Activated T-cell treated with anti-CD3 and anti-CD28 coated beads, Interleukin-2, amount 50 U/mL, for 72 hours (primary cell): Measurements from ENCODE around the gene TSHZ2. TPM values are rescaled to one million over a fixed set of nuclear protein-coding genes. Genes with fewer than 3 reads are reported as not detected.
A peak's percentile ranks its signal among the peaks of the same experiment; 100 is the strongest.

Experiments
- ATAC-seq, 2 donors: fragments of 150-1000 bp; cut with Tn5 transposase; replicated peaks in 1 of 2; 2 replicates each; pipeline ENCODE4 v1.10.0; 2021; ENCODE audit warnings: moderate library complexity in 2 of 2, mild to moderate bottlenecking in 1 of 2
- DNase-seq, 2 donors: peaks; one replicate each; pipeline ENCODE4 v3.0.0; 2021 to 2022; ENCODE audit warnings: mixed read lengths in 1 of 2
- H3K27ac Mint-ChIP-seq: one replicate; pipeline ENCODE4 v1.8.0; 2022; ENCODE audit warnings: mild to moderate bottlenecking, moderate library complexity, mixed read lengths
- H3K27me3 Mint-ChIP-seq: one replicate; pipeline ENCODE4 v1.8.0; 2022; ENCODE audit warnings: low read depth, mixed read lengths
- H3K36me3 Mint-ChIP-seq, 2 donors: one replicate each; pipeline ENCODE4 v1.8.0; 2022; ENCODE audit warnings: mixed read lengths in 2 of 2, mild to moderate bottlenecking in 1 of 2; ENCODE audit not compliant: insufficient read depth in 2 of 2
- H3K4me1 Mint-ChIP-seq: one replicate; pipeline ENCODE4 v1.8.0; 2022; ENCODE audit warnings: low read depth, mixed read lengths
- H3K4me3 Mint-ChIP-seq, 2 donors: one replicate each; pipeline ENCODE4 v1.8.0; 2022; ENCODE audit warnings: mild to moderate bottlenecking in 2 of 2, mixed read lengths in 2 of 2, moderate library complexity in 2 of 2
- H3K9me3 Mint-ChIP-seq, 2 donors: one replicate each; pipeline ENCODE4 v1.8.0; 2022; ENCODE audit warnings: mixed read lengths in 2 of 2
- total RNA-seq, 2 donors: library from RNA; stranded (reverse); gene quantifications; one replicate each; pipeline ENCODE4 v1.2.3, GENCODE V29; 2022

The TSHZ2 gene
- total RNA-seq, 2 donors from 2014 or later: 29.3 to 56.7 TPM

DNA sequence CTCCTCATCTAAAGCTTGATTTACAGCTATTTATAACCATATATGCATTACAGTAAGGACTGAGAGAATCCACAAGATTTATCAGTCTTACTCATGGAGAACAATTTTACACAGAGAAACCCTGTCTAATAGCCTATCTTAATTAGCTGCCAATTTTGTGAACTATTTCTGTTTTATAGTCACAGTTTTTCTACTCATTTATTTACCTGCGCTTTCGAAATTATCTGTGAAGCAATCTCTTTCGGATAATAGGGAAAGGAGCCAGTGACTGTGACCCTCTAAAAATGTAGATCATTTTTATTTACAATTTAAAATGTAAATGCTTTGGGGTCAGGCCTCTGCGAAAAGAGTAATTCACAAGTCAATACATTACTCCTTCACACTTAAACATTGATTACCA is 98.1 kb downstream of the TSHZ2 start:
- DNase-seq (no peak), ATAC-seq (no peak)
- Mint-ChIP-seq H3K9me3 (peaks cover 10 to 11% of the 10 kb centered on the region in 2 donors), H3K4me1 (peaks cover 53% of the 10 kb centered on the region), H3K27ac (peak overlapping the region; percentile 97), H3K36me3 (peaks cover 16 to 20% of the 10 kb centered on the region in 2 donors), H3K4me3 (peak overlapping the region in 1 of 2 donors; percentile 86), H3K27me3 (no peaks in the 10 kb centered on the region)

GRCh38 chr20:53070706-53071392 is 98.7 kb downstream of the TSHZ2 start:
- Mint-ChIP-seq H3K36me3 (peaks cover 16 to 20% of the 10 kb centered on the region in 2 donors), H3K9me3 (peaks cover 10 to 11% of the 10 kb centered on the region in 2 donors), H3K4me1 (peaks cover 53% of the 10 kb centered on the region), H3K27ac (peak overlapping the region; percentile 97), H3K27me3 (no peaks in the 10 kb centered on the region), H3K4me3 (peak overlapping the region; percentile 70 to 86)
- peak; percentile 79 to 83 for ATAC-seq
- peak; percentile 42 to 48 for DNase-seq

- Mint-ChIP-seq H3K4me1 (peaks cover 48% of the 10 kb centered on the region), H3K36me3 (peaks cover 13 to 20% of the 10 kb centered on the region in 2 donors), H3K9me3 (peaks cover 9 to 10% of the 10 kb centered on the region in 2 donors), H3K4me3 (peak overlapping the region; percentile 70 to 86), H3K27me3 (no peaks in the 10 kb centered on the region), H3K27ac (peak overlapping the region; percentile 97)
- ATAC-seq: peak in 1 of 2 donors; percentile 21
- DNase-seq: peak; percentile 23 to 45
Observed at GRCh38 chr20:53071833-53072232, 99.7 kb downstream of the TSHZ2 start.

DNA sequence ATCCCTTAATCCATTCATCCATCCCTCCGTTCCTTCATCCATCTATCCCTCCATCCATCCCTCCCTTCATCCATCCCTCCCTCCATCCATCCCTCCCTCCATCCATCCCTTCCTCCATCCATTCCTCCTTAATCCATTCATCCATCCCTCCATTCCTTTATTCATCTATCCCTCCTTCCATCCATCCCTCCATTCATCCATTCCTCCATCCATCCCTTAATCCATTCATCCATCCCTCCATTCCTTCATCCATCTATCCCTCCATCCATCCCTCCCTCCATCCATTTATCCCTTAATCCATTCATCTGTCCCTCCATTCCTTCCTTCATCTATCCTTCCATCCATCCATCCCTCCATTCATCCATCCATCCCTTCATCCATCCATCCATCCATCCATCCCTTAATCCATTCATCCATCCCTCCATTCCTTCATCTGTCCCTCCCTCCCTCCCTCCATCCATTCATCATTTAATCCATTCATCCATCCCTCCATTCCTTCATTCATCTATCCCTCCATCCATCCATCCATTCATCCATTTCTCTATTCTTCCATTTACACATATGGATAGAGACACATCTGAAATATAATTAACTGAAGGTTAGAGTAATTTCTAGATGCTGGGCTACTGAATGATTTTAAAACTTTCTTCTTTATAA is 100.9 kb downstream of the TSHZ2 start:
- Mint-ChIP-seq H3K27me3 (no peaks in the 10 kb centered on the region), H3K27ac (peak overlapping the region; percentile 97), H3K4me3 (peak overlapping the region; percentile 20 to 86), H3K4me1 (peaks cover 46% of the 10 kb centered on the region), H3K9me3 (peaks cover 6 to 8% of the 10 kb centered on the region in 2 donors), H3K36me3 (peaks cover 10 to 13% of the 10 kb centered on the region in 2 donors)
- DNase-seq: no peak
- ATAC-seq: no peak

DNA sequence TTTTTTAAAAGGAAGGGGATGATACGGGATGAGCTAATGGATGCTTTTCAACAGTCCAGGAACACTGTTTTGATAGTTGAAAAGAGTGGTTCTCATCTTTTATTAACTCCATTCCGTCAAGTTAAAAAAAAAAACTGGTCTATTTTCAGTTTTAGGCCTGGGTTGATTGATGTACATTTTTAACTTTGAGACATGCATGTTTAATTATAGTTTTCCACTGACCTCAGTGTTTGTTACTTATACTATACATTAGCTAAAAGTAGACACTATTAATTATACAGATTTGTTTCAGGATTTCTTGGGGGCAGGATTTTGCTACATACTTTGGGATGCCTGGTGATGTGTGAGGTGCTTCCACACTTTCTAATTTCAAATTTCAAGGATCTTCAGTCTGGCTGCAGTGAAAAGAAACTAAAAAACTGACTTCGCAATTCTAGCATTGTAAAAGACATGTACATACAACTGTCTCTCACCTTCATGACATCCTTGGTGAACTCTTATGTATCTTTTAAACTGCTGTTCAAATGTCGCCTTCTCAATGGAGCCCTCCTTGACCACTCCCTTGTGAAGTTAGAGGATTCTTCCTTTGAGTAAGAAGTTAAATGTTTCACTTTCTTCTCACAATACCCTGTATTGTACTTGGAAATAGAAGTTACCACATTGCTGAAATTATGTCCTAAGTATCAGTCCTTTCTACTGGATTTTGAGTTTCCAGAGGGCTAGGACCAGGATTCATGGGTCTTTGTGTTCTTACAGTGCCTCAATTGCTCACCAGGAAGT is 101.7 kb downstream of the TSHZ2 start:
- H3K9me3 Mint-ChIP-seq: peaks cover 1 to 5% of the 10 kb centered on the region in 2 donors
- DNase-seq (no peak), ATAC-seq (no peak)
- no peaks in the 10 kb centered on the region for H3K27me3 Mint-ChIP-seq
- peak overlapping the region; percentile 54 to 75 for H3K4me3 Mint-ChIP-seq
- peak overlapping the region; percentile 96 for H3K27ac Mint-ChIP-seq
- H3K36me3 Mint-ChIP-seq: peaks cover 5 to 10% of the 10 kb centered on the region in 2 donors
- H3K4me1 Mint-ChIP-seq: peaks cover 46% of the 10 kb centered on the region

DNA sequence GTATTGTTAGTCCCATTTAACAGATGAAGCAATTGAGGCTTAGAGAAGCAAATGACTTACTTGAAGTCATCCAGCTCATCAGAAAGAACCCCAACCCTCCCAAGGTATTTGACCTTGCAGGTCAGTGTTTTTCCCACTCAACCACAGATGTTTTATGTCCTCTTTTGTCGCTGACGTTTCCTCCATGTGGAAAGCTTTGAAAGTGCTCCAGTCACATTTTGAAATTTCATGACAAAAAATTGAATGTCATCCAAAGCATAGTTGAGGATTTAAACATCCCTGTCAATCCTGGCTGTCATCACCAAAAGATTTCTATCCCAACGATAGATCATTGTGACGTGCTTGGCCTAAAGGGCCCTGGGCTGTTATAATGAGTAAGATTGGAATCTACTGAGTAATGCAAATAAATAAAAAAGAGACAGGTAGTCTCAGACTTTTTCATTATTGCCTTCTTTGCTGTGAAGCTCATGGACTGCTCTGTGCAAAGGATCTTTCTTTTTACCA is 102.7 kb downstream of the TSHZ2 start:
- no peak overlapping the region for H3K27ac Mint-ChIP-seq
- no peak for ATAC-seq
- H3K4me3 Mint-ChIP-seq: no peak overlapping the region
- no peak for DNase-seq
- peaks cover 5 to 10% of the 10 kb centered on the region in 2 donors for H3K36me3 Mint-ChIP-seq
- no peaks in the 10 kb centered on the region for H3K27me3 Mint-ChIP-seq
- peaks cover 45% of the 10 kb centered on the region for H3K4me1 Mint-ChIP-seq
- peaks cover 0 to 5% of the 10 kb centered on the region in 2 donors for H3K9me3 Mint-ChIP-seq

GRCh38 chr20:53076668-53077067 is 104.5 kb downstream of the TSHZ2 start:
- H3K27me3 Mint-ChIP-seq: no peaks in the 10 kb centered on the region
- no peak for DNase-seq
- H3K9me3 Mint-ChIP-seq: peaks cover 0 to 5% of the 10 kb centered on the region in 2 donors
- H3K4me3 Mint-ChIP-seq: no peak overlapping the region
- no peak overlapping the region for H3K27ac Mint-ChIP-seq
- ATAC-seq: no peak
- H3K4me1 Mint-ChIP-seq: peaks cover 44% of the 10 kb centered on the region
- peaks cover 5 to 10% of the 10 kb centered on the region in 2 donors for H3K36me3 Mint-ChIP-seq

DNA sequence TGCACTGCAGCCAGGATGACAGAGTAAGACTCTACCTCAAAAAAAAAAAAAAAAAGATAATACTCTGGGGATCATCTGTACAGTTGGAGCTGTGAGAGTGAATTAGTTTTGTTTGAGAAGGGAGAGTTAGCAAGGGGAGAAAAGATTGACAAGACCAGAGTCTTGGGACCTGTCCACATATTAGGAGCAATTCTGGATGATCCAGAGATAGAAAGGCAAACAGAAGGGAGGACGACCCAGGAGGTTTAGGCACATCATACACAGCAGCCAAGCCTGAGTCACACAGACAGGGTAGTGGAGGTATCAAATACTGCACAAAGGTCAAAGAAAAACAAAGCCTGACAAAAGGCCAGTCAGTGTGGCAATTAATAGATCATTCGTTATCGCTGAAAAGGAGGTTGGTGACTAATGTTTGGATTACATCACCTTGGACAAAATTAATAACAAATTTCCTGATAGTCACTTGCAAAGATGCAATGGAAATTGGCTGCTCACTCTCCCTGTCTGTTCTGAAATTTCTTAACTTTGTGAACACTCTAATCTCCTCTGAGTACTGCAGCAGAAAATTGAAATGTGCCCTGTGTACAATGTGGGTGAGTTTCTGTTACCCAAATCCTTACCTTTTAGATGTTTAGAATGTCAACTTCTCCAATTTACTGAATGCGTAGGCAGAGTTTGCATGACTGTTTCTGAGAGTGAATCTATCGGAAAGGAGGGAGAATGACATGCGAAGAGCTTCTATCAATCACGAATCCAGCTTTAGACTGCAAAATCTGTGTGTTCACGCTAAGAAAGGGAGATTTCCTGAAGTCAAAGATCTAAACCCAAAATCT is 105.4 kb downstream of the TSHZ2 start:
- H3K9me3 Mint-ChIP-seq: peaks cover 0 to 5% of the 10 kb centered on the region in 2 donors
- H3K4me3 Mint-ChIP-seq: no peak overlapping the region
- H3K27ac Mint-ChIP-seq: no peak overlapping the region
- H3K27me3 Mint-ChIP-seq: no peaks in the 10 kb centered on the region
- H3K36me3 Mint-ChIP-seq: peaks cover 5 to 10% of the 10 kb centered on the region in 2 donors
- DNase-seq (peak in 1 of 2 donors; percentile 29), ATAC-seq (peak; percentile 79 to 88)
- peaks cover 48% of the 10 kb centered on the region for H3K4me1 Mint-ChIP-seq

- Mint-ChIP-seq H3K4me1 (peaks cover 39% of the 10 kb centered on the region), H3K9me3 (no peaks in the 10 kb centered on the region), H3K27ac (no peak overlapping the region), H3K36me3 (peaks cover 0 to 3% of the 10 kb centered on the region in 2 donors), H3K4me3 (no peak overlapping the region), H3K27me3 (no peaks in the 10 kb centered on the region)
- ATAC-seq: no peak
- DNase-seq: no peak
Observed at GRCh38 chr20:53078761-53079160, 106.6 kb downstream of the TSHZ2 start.

DNA sequence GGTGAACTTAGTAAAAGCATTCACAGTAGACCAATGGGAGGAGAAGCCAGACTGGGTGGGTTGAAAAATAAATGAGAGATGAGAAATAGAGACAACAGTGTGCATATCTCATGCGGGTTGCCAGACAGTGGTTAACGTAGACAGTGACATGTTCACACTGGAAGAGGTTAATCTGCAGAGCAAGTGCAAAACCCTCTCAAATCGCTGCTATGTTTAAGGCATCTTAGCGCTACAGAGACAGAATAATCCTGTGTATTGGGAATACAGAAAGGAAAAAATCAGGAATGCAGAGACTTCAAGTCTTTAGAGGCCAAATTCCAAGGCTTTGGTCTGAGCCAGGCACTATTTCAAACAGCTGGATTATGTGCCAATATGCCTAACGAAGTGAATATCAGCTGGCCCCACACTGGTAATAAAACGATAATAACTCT is 107.1 kb downstream of the TSHZ2 start:
- Mint-ChIP-seq H3K36me3 (peaks cover 0 to 2% of the 10 kb centered on the region in 2 donors), H3K4me1 (peaks cover 34% of the 10 kb centered on the region), H3K27me3 (no peaks in the 10 kb centered on the region), H3K27ac (no peak overlapping the region), H3K4me3 (no peak overlapping the region), H3K9me3 (no peaks in the 10 kb centered on the region)
- ATAC-seq: no peak
- no peak for DNase-seq

- H3K36me3 Mint-ChIP-seq: no peaks in the 10 kb centered on the region
- no peaks in the 10 kb centered on the region for H3K27me3 Mint-ChIP-seq
- ATAC-seq (no peak), DNase-seq (no peak)
- H3K4me3 Mint-ChIP-seq: peak overlapping the region in 1 of 2 donors; percentile 12
- H3K4me1 Mint-ChIP-seq: peaks cover 34% of the 10 kb centered on the region
- H3K9me3 Mint-ChIP-seq: no peaks in the 10 kb centered on the region
- H3K27ac Mint-ChIP-seq: peak overlapping the region; percentile 71
Observed at GRCh38 chr20:53079828-53080686, 107.9 kb downstream of the TSHZ2 start.

DNA sequence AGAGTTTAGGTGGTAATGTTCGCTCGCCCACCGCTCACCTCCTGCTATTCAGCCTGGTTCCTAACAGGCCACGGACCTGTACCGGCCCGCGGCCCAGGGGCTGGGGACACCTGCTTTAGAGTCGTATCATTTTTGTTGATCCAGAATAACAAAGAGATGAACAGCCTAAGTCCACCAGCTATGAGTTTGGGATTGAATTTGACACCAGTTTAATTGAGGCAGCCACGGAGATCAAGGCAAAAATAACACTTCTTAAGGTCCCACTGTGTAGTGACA is 108.5 kb downstream of the TSHZ2 start:
- no peaks in the 10 kb centered on the region for H3K27me3 Mint-ChIP-seq
- no peaks in the 10 kb centered on the region for H3K9me3 Mint-ChIP-seq
- H3K36me3 Mint-ChIP-seq: no peaks in the 10 kb centered on the region
- peak overlapping the region; percentile 20 for H3K27ac Mint-ChIP-seq
- no peak for DNase-seq
- peaks cover 39% of the 10 kb centered on the region for H3K4me1 Mint-ChIP-seq
- H3K4me3 Mint-ChIP-seq: no peak overlapping the region
- ATAC-seq: no peak
